Mucosa of stomach (tissue), 1 donor: ENCODE measurements around the gene ANP32A.

Experiments
- H3K27me3 ChIP-seq: one replicate; pipeline ENCODE4 v1.7.0; 2013; ENCODE audit warnings: mild to moderate bottlenecking, low read length; ENCODE audit not compliant: control insufficient read depth, insufficient read depth
- H3K36me3 ChIP-seq: one replicate; pipeline ENCODE4 v1.7.0; 2013; ENCODE audit warnings: low read length; ENCODE audit not compliant: control insufficient read depth, insufficient read depth
- H3K4me1 ChIP-seq: one replicate; pipeline ENCODE4 v1.7.0; 2013; ENCODE audit warnings: mild to moderate bottlenecking, low read length; ENCODE audit not compliant: control insufficient read depth, insufficient read depth
- H3K4me3 ChIP-seq: one replicate; pipeline ENCODE4 v1.7.0; 2013; ENCODE audit warnings: low read length
- H3K9ac ChIP-seq: one replicate; pipeline ENCODE4 v1.7.0; 2013; ENCODE audit warnings: mild to moderate bottlenecking, low read length, moderate library complexity
- H3K9me3 ChIP-seq: one replicate; pipeline ENCODE4 v1.7.0; 2013; ENCODE audit warnings: mild to moderate bottlenecking, low read length, moderate library complexity; ENCODE audit not compliant: control insufficient read depth
- donor health status: Pancreatic carcinoma.

The ANP32A gene

DNA sequence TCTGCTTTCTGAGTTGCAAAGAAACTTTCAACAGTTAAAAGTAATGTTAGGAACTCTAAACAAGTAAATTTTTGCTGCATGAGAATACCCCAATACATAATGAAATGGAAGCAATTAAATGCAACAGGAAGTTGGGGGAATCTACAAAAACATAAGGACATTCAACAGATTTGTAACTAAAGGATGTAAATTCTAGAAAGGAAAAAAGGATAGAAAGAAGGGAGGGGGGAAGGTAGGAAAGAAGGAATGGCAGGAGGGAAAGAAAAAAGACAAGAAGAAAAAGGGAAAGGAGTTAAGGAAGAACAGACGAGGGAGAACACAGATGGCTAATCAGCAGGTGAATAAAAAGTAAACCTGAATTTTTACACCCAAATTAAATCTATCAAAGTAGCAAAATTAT is 22.3 kb upstream of the ANP32A start:
- Histone ChIP-seq H3K36me3 (no peaks in the 10 kb centered on the region), H3K4me3 (no peak overlapping the region), H3K9ac (no peak overlapping the region), H3K27me3 (peaks cover 37% of the 10 kb centered on the region), H3K4me1 (no peaks in the 10 kb centered on the region), H3K9me3 (no peaks in the 10 kb centered on the region)

- no peaks in the 10 kb centered on the region for H3K4me1 ChIP-seq
- no peak overlapping the region for H3K9ac ChIP-seq
- H3K36me3 ChIP-seq = no peaks in the 10 kb centered on the region
- no peak overlapping the region for H3K4me3 ChIP-seq
- H3K9me3 ChIP-seq = no peaks in the 10 kb centered on the region
- H3K27me3 ChIP-seq = peaks cover 2% of the 10 kb centered on the region
These were observed 13.7 kb upstream of the ANP32A start for GRCh38 chr15:68834346-68834745.

DNA sequence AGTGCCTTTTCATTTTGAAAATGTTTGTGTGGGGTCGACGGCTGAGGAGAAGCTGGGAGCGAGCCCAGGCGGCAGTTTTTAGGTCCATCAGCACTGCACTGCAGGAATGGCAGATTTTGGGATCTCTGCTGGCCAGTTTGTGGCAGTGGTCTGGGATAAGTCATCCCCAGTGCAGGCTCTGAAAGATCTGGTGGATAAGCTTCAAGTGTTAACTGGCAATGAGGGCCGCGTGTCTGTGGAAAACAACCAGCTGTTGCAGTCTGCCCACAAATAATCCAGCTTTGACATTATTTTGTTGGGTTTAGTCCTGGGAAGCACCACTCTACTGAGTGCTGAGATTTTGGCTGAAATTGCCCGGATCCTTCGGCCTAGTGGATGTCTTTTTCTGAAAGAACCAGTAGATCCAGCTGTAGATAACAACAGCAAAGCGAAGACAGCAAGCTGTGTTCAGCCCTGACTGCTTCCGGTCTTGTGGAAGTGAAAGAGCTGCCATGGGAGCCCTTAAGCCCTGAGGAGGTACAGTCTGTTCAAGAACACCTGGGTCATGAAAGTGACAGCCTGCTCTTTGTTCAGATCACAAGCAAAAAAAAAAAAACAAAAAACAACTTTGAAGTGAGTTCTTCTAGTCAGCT is 13.1 kb upstream of the ANP32A start:
- Histone ChIP-seq H3K9ac (no peak overlapping the region), H3K27me3 (no peaks in the 10 kb centered on the region), H3K4me3 (no peak overlapping the region), H3K4me1 (no peaks in the 10 kb centered on the region), H3K9me3 (no peaks in the 10 kb centered on the region), H3K36me3 (no peaks in the 10 kb centered on the region)

DNA sequence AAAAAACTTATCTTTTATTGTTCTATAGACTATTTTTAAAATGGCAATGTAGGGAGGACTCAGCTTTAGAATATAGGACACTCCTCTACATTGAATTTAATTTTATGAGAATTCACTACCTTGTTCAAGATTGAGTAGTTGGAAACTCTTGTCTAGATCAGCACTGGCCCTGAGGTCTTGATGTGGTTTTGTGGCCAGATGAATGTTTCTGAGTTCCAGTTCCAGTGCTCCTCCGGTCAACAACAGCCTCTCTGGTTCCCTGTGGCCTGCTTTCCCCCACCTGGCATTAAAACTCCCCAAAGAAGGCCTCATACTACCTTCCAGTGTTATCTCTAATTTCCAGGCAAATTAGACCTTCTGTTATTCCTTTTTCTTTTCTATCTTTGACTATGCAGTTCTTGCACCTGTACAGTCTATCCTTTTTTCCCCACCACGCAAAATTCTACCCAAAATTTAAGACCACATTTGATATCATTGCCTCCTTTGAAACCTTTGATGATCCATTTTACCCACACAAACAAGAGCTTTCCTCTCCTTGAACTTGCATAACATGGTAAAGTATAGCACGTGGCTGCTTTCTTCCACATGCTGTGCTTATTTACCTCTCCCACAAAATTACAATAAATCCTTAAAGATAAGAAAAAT is 9.6 kb upstream of the ANP32A start:
- H3K4me3 ChIP-seq = no peak overlapping the region
- H3K27me3 ChIP-seq = no peaks in the 10 kb centered on the region
- no peak overlapping the region for H3K9ac ChIP-seq
- no peaks in the 10 kb centered on the region for H3K36me3 ChIP-seq
- no peaks in the 10 kb centered on the region for H3K4me1 ChIP-seq
- no peaks in the 10 kb centered on the region for H3K9me3 ChIP-seq

GRCh38 chr15:68829068-68829467 is 8.4 kb upstream of the ANP32A start:
- H3K9me3 ChIP-seq = no peaks in the 10 kb centered on the region
- H3K9ac ChIP-seq = no peak overlapping the region
- H3K4me1 ChIP-seq = no peaks in the 10 kb centered on the region
- no peak overlapping the region for H3K4me3 ChIP-seq
- H3K36me3 ChIP-seq = no peaks in the 10 kb centered on the region
- no peaks in the 10 kb centered on the region for H3K27me3 ChIP-seq

DNA sequence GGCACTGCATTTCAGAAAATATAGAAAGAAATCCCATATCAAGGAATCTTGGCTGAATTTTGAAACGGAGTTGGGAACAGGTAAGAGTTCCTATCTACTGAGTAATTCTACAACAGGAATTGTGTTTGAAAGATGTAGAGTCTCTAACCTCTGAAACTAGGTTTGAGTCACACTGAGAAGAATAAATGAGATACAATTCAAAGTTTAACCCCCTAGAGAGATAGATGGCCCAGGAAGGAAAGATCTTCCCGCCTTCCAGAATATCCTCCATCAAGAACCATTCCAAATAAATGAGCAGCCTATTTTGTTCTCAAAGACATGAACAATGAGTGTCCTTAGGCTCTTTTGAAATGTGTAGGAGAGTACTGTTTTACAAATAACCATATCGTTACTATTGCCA is 2.9 kb upstream of the ANP32A start:
- H3K4me3 ChIP-seq = no peak overlapping the region
- H3K9ac ChIP-seq = no peak overlapping the region
- H3K27me3 ChIP-seq = no peaks in the 10 kb centered on the region
- no peaks in the 10 kb centered on the region for H3K9me3 ChIP-seq
- no peaks in the 10 kb centered on the region for H3K36me3 ChIP-seq
- peaks cover 5% of the 10 kb centered on the region for H3K4me1 ChIP-seq

DNA sequence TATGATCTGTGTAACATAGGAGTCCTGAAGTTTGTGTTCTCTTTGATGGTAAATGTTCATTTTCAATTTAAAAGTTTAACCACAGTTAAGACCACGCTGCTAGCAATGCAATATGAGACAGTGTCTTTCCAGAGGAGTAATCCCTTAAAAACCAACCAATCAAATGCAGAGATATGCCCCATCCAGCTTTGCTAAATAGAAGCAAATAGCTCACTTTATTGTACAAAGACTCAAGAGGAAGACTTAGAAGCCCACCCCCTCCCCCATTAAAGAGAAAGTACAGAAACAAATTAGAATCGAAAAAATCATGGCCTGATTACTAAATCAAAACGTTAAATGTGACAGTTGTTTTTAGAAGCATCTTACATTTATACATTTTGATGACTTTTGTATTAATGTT is 2.1 kb upstream of the ANP32A start:
- Histone ChIP-seq H3K9ac (peak overlapping the region; percentile 94), H3K4me1 (peaks cover 5% of the 10 kb centered on the region), H3K36me3 (no peaks in the 10 kb centered on the region), H3K4me3 (no peak overlapping the region), H3K27me3 (no peaks in the 10 kb centered on the region), H3K9me3 (no peaks in the 10 kb centered on the region)

- Histone ChIP-seq H3K4me1 (peaks cover 5% of the 10 kb centered on the region), H3K9me3 (no peaks in the 10 kb centered on the region), H3K9ac (peak overlapping the region; percentile 94), H3K36me3 (no peaks in the 10 kb centered on the region), H3K27me3 (no peaks in the 10 kb centered on the region), H3K4me3 (peak overlapping the region; percentile 26)
These were observed 1.2 kb upstream of the ANP32A start for GRCh38 chr15:68821841-68822381.

- Histone ChIP-seq H3K9ac (peak overlapping the region; percentile 94), H3K36me3 (no peaks in the 10 kb centered on the region), H3K4me1 (peaks cover 11% of the 10 kb centered on the region), H3K4me3 (peak overlapping the region; percentile 26), H3K27me3 (no peaks in the 10 kb centered on the region), H3K9me3 (no peaks in the 10 kb centered on the region)
These were observed 620 bp upstream of the ANP32A start for GRCh38 chr15:68821190-68821840.

GRCh38 chr15:68819495-68820294 is 1.0 kb downstream of the ANP32A start:
- H3K9ac ChIP-seq = peak overlapping the region; percentile 94
- peaks cover 20% of the 10 kb centered on the region for H3K4me1 ChIP-seq
- no peaks in the 10 kb centered on the region for H3K9me3 ChIP-seq
- peak overlapping the region; percentile 90 for H3K4me3 ChIP-seq
- H3K27me3 ChIP-seq = no peaks in the 10 kb centered on the region
- no peaks in the 10 kb centered on the region for H3K36me3 ChIP-seq

- Histone ChIP-seq H3K9me3 (no peaks in the 10 kb centered on the region), H3K4me1 (peaks cover 20% of the 10 kb centered on the region), H3K27me3 (no peaks in the 10 kb centered on the region), H3K4me3 (peak overlapping the region; percentile 90), H3K9ac (peak overlapping the region; percentile 94), H3K36me3 (no peaks in the 10 kb centered on the region)
These were observed 1.8 kb downstream of the ANP32A start for GRCh38 chr15:68818769-68819494.
